ENCODE measurements around the gene ARHGAP5. TPM values are rescaled to one million over a fixed set of nuclear protein-coding genes. Genes with fewer than 3 reads are reported as not detected.
A peak's percentile ranks its signal among the peaks of the same experiment; 100 is the strongest.

ARHGAP5 gene
- total and polyA plus RNA-seq, 2 donors (not counting 1 experiment from before 2014, with no cell fraction given): 6.4 to 65.0 TPM

DNA sequence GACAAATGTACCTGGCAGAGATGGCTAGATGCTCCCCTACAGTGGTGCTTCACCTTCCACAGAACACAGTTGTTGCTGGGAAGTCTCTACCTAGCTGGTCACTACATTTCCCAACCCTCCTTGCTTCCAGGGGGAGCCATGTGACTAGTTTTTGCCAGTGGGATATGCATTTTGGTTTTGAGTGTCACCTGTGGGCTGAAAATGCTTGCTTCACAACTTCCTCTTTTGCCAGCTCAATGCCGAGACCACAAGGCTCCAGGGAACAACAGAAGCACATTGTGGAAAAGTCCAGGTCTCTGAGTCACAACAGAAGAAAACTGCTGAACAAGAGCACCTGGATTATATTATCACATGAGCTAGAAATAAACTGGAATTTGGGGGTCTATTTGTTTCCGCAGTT, 48.5 kb upstream of the ARHGAP5 start:
- ChIA-PET POLR2A (no interaction called here), CTCF (no interaction called here)
- no peak overlapping the region for H3K4me3 ChIP-seq (ENCODE audit: control extremely low read depth in 1 of 5, extremely low read depth in 1 of 5, insufficient read depth in 1 of 5, low read depth in 2 of 5, low read length in 4 of 5)
- DNase-seq (peak; percentile 26), ATAC-seq (ENCODE audit: low read depth) (no peak)
- H3K36me3 ChIP-seq (replicated peaks in 1 of 2; ENCODE audit: control extremely low read depth in 1 of 2, control insufficient read depth in 1 of 2, extremely low read depth in 1 of 2, insufficient read depth in 2 of 2, low read length in 1 of 2): no peaks in the 10 kb centered on the region
- no peak overlapping the region for H3K9ac ChIP-seq (ENCODE audit: low read length)
- H3K9me3 ChIP-seq (ENCODE audit: control extremely low read depth in 1 of 3, control insufficient read depth in 2 of 3, insufficient read depth in 1 of 3, low read length in 2 of 3): no peaks in the 10 kb centered on the region
- H4K20me1 ChIP-seq (ENCODE audit: control insufficient read depth, insufficient read depth, low read length, poor library complexity, severe bottlenecking): no peaks in the 10 kb centered on the region
- H3K4me2 ChIP-seq (replicated peaks; ENCODE audit: low read depth, low read length, poor library complexity, severe bottlenecking): peak overlapping the region; percentile 20
- H3K27me3 Mint-ChIP-seq: peaks cover 13% of the 10 kb centered on the region
- H3K27ac ChIP-seq (ENCODE audit: low read length in 2 of 2): no peak overlapping the region
- intact Hi-C loops (cut with micrococcal nuclease): no loop called here
- peaks cover 7 to 9% of the 10 kb centered on the region in 2 donors for H3K4me1 ChIP-seq (ENCODE audit: control insufficient read depth in 2 of 2, insufficient read depth in 2 of 2, low read length in 2 of 2)
- peaks cover 11% of the 10 kb centered on the region for H3K4me1 Mint-ChIP-seq
- H3K27me3 ChIP-seq (replicated peaks in 1 of 4; ENCODE audit: control extremely low read depth in 1 of 4, control insufficient read depth in 3 of 4, insufficient read depth in 4 of 4, low read length in 3 of 4): no peaks in the 10 kb centered on the region
- H3K79me2 ChIP-seq (ENCODE audit: control insufficient read depth, insufficient read depth, low read length): no peaks in the 10 kb centered on the region
- H3K4me3 Mint-ChIP-seq: no peak overlapping the region
- no peak for TF ChIP-seq EZH2 (IDR thresholded peaks at IDR 0.05; ENCODE audit: borderline replicate concordance, insufficient read depth, low read depth, low read length, poor library complexity, severe bottlenecking)
- TF ChIP-seq, protein P1, sequence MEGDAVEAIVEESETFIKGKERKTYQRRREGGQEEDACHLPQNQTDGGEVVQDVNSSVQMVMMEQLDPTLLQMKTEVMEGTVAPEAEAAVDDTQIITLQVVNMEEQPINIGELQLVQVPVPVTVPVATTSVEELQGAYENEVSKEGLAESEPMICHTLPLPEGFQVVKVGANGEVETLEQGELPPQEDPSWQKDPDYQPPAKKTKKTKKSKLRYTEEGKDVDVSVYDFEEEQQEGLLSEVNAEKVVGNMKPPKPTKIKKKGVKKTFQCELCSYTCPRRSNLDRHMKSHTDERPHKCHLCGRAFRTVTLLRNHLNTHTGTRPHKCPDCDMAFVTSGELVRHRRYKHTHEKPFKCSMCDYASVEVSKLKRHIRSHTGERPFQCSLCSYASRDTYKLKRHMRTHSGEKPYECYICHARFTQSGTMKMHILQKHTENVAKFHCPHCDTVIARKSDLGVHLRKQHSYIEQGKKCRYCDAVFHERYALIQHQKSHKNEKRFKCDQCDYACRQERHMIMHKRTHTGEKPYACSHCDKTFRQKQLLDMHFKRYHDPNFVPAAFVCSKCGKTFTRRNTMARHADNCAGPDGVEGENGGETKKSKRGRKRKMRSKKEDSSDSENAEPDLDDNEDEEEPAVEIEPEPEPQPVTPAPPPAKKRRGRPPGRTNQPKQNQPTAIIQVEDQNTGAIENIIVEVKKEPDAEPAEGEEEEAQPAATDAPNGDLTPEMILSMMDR (IDR thresholded peaks at IDR 0.05): no peak
- no peak overlapping the region for H3K27ac Mint-ChIP-seq
- H2AFZ ChIP-seq (ENCODE audit: insufficient read depth, low read depth, low read length, poor library complexity, severe bottlenecking): no peak overlapping the region
- WGBS (ENCODE audit: insufficient coverage): 17% methylated on average over 1 of the region's 2 CpGs
- no peaks in the 10 kb centered on the region for H3K9me3 Mint-ChIP-seq (ENCODE audit: insufficient read depth)

DNA sequence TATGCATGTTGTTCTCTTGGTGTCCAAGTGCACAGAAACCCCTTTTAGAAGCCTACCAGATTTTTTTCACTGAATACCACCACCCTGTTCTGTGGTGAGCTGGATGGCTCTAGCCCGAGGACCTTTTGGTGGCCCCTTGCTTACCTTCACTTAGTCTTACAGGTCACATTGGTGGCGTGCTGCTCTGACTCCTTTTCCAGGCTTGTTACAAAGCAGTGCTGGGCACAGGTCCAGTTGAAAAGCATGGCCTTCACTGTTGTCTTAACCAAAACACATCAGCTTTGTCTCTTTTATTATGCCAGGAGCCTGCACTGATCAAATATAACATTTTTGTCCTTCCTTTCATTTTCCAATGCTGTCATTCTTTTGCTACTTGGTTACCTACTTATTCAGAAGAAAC, 43.6 kb upstream of the ARHGAP5 start:
- Mint-ChIP-seq H3K27ac (no peak overlapping the region), H3K27me3 (peaks cover 7% of the 10 kb centered on the region), H3K4me1 (peaks cover 7% of the 10 kb centered on the region), H3K9me3 (ENCODE audit: insufficient read depth) (no peaks in the 10 kb centered on the region), H3K4me3 (no peak overlapping the region)
- Histone ChIP-seq H3K9ac (ENCODE audit: low read length) (no peak overlapping the region), H3K4me3 (ENCODE audit: control extremely low read depth in 1 of 5, extremely low read depth in 1 of 5, insufficient read depth in 1 of 5, low read depth in 2 of 5, low read length in 4 of 5) (no peak overlapping the region), H4K20me1 (ENCODE audit: control insufficient read depth, insufficient read depth, low read length, poor library complexity, severe bottlenecking) (no peaks in the 10 kb centered on the region), H3K4me2 (replicated peaks; ENCODE audit: low read depth, low read length, poor library complexity, severe bottlenecking) (no peak overlapping the region), H3K27ac (ENCODE audit: low read length in 2 of 2) (no peak overlapping the region), H2AFZ (ENCODE audit: insufficient read depth, low read depth, low read length, poor library complexity, severe bottlenecking) (no peak overlapping the region), H3K36me3 (replicated peaks in 1 of 2; ENCODE audit: control extremely low read depth in 1 of 2, control insufficient read depth in 1 of 2, extremely low read depth in 1 of 2, insufficient read depth in 2 of 2, low read length in 1 of 2) (no peaks in the 10 kb centered on the region), H3K4me1 (ENCODE audit: control insufficient read depth in 2 of 2, insufficient read depth in 2 of 2, low read length in 2 of 2) (peaks cover 5% of the 10 kb centered on the region in 2 donors), H3K27me3 (replicated peaks in 1 of 4; ENCODE audit: control extremely low read depth in 1 of 4, control insufficient read depth in 3 of 4, insufficient read depth in 4 of 4, low read length in 3 of 4) (no peaks in the 10 kb centered on the region), H3K9me3 (ENCODE audit: control extremely low read depth in 1 of 3, control insufficient read depth in 2 of 3, insufficient read depth in 1 of 3, low read length in 2 of 3) (no peaks in the 10 kb centered on the region), H3K79me2 (ENCODE audit: control insufficient read depth, insufficient read depth, low read length) (no peaks in the 10 kb centered on the region)
- WGBS (ENCODE audit: insufficient coverage): 92% methylated on average over 2 of the region's 2 CpGs
- intact Hi-C loops (cut with micrococcal nuclease): no loop called here
- DNase-seq: no peak
- ChIA-PET CTCF (no interaction called here), POLR2A (no interaction called here)
- no peak for ATAC-seq (ENCODE audit: low read depth)
- TF ChIP-seq, protein P1 (IDR thresholded peaks at IDR 0.05): no peak
- no peak for TF ChIP-seq EZH2 (IDR thresholded peaks at IDR 0.05; ENCODE audit: borderline replicate concordance, insufficient read depth, low read depth, low read length, poor library complexity, severe bottlenecking)

All from B cell (primary cell).